Fibroblast of lung (primary cell): ENCODE measurements around the gene MALAT1. TPM values are rescaled to one million over a fixed set of nuclear protein-coding genes. Genes with fewer than 3 reads are reported as not detected.
A peak's percentile ranks its signal among the peaks of the same experiment; 100 is the strongest.

Experiments used
- DNase-seq, 2 donors: peaks; one replicate each; pipeline versions ENCODE4 v3.0.0 to v3.0.0-alpha.2; 2010; ENCODE audit warnings: low read depth in 2 of 2
- H2AFZ ChIP-seq: 2 replicates; pipeline ENCODE4 v1.5.1; 2012; ENCODE audit warnings: low read length, control low read depth, inconsistent platforms
- H3K27ac ChIP-seq: 2 replicates; pipeline ENCODE4 v1.5.1; 2011; ENCODE audit warnings: low read length, control low read depth; ENCODE audit not compliant: insufficient read depth
- H3K27me3 ChIP-seq: 2 replicates; pipeline ENCODE4 v1.5.1; 2011; ENCODE audit warnings: mild to moderate bottlenecking, low read length; ENCODE audit not compliant: control insufficient read depth, insufficient read depth
- H3K36me3 ChIP-seq: 2 replicates; pipeline ENCODE4 v1.5.1; 2011; ENCODE audit warnings: low read length; ENCODE audit not compliant: control insufficient read depth, insufficient read depth
- H3K4me1 ChIP-seq: 2 replicates; pipeline ENCODE4 v1.5.1; 2011; ENCODE audit warnings: low read length; ENCODE audit not compliant: control insufficient read depth, insufficient read depth; ENCODE audit errors: extremely low read depth
- H3K4me2 ChIP-seq: 2 replicates; pipeline ENCODE4 v1.5.1; 2011; ENCODE audit warnings: low read length, control low read depth; ENCODE audit not compliant: insufficient read depth; ENCODE audit errors: extremely low read depth
- H3K4me3 ChIP-seq, 4 experiments: fragments of 200-600 bp in 1 of 4; sonication (generic) in 1 of 4; replicated peaks in 1 of 4; 2 replicates each; pipeline ENCODE4 v1.5.1; 2011 to 2016; ENCODE audit warnings: low read length in 4 of 4, low read depth in 3 of 4, mild to moderate bottlenecking in 3 of 4, control low read depth in 2 of 4, inconsistent platforms in 1 of 4, mixed read lengths in 1 of 4; ENCODE audit not compliant: insufficient read depth in 1 of 4; ENCODE audit errors: control extremely low read depth in 1 of 4
- H3K79me2 ChIP-seq: 2 replicates; pipeline ENCODE4 v1.5.1; 2012; ENCODE audit warnings: mild to moderate bottlenecking, low read length, inconsistent platforms; ENCODE audit not compliant: control insufficient read depth, insufficient read depth
- H3K9ac ChIP-seq: 2 replicates; pipeline ENCODE4 v1.5.1; 2011; ENCODE audit warnings: mild to moderate bottlenecking, low read length, control low read depth; ENCODE audit not compliant: insufficient read depth
- H3K9me3 ChIP-seq: 2 replicates; pipeline ENCODE4 v1.5.1; 2012; ENCODE audit warnings: low read depth, low read length; ENCODE audit not compliant: control insufficient read depth, insufficient read depth
- H4K20me1 ChIP-seq: 2 replicates; pipeline ENCODE4 v1.5.1; 2011; ENCODE audit warnings: low read length; ENCODE audit not compliant: control insufficient read depth, insufficient read depth; ENCODE audit errors: extremely low read depth
- CTCF ChIP-seq, 2 donors: IDR thresholded peaks in 1 of 2; conservative IDR thresholded peaks in 1 of 2; 1 replicate in 1 of 2; 2 replicates in 1 of 2; pipeline ENCODE4 v1.5.1; 2011 to 2012; ENCODE audit warnings: low read length in 2 of 2, control low read depth in 1 of 2, inconsistent platforms in 1 of 2, low read depth in 1 of 2, mild to moderate bottlenecking in 1 of 2
- EZH2 ChIP-seq: IDR thresholded peaks from 2 replicates; pipeline ENCODE4 v1.5.1; 2012; ENCODE audit warnings: low read length, control low read depth, mild to moderate bottlenecking; ENCODE audit errors: missing control alignments
- polyA plus RNA-seq, 2 donors: library from polyadenylated mRNA; depleted of rRNA in 1 of 2; stranded (reverse) in 1 of 2; unstranded in 1 of 2; fragments of >200 nt; gene quantifications; 2 replicates each; pipeline ENCODE4 v1.2.1, GENCODE V29; 2011 to 2012; ENCODE audit warnings: missing spikeins in 1 of 2
- total RNA-seq: library from RNA; depleted of rRNA; stranded (reverse); fragments of >200 nt; gene quantifications from 2 replicates; pipeline ENCODE4 v1.2.1, GENCODE V29; 2014

MALAT1 gene
- total and polyA plus RNA-seq, 2 donors (not counting 1 experiment from before 2014, with no cell fraction given): 583 to 21,991 TPM

GRCh38 chr11:65502274-65502554 is 3.4 kb downstream of the MALAT1 start:
- no peak for TF ChIP-seq EZH2
- TF ChIP-seq CTCF (conservative IDR thresholded peaks at IDR 0.05 in 1 of 2, IDR thresholded peaks at IDR 0.05 in 1 of 2; ENCODE audit: low read depth in 1 of 2, low read length in 2 of 2): no peak
- H3K9ac ChIP-seq: peak overlapping the region; percentile 97
- H3K4me2 ChIP-seq: no peak overlapping the region
- H3K9me3 ChIP-seq: no peaks in the 10 kb centered on the region
- H3K4me3 ChIP-seq: peak overlapping the region; percentile 72 to 98 (median 76)
- no peaks in the 10 kb centered on the region for H3K27me3 ChIP-seq
- no peak overlapping the region for H2AFZ ChIP-seq
- peaks cover 11% of the 10 kb centered on the region for H4K20me1 ChIP-seq
- H3K79me2 ChIP-seq: peaks cover 92% of the 10 kb centered on the region
- H3K4me1 ChIP-seq: no peaks in the 10 kb centered on the region
- peak overlapping the region; percentile 100 for H3K27ac ChIP-seq
- no peak for DNase-seq
- peaks cover 9% of the 10 kb centered on the region for H3K36me3 ChIP-seq

GRCh38 chr11:65502555-65503367 is 3.9 kb downstream of the MALAT1 start:
- TF ChIP-seq CTCF (conservative IDR thresholded peaks at IDR 0.05 in 1 of 2, IDR thresholded peaks at IDR 0.05 in 1 of 2; ENCODE audit: low read depth in 1 of 2, low read length in 2 of 2): no peak
- no peak for TF ChIP-seq EZH2
- Histone ChIP-seq H3K9ac (peak overlapping the region; percentile 97), H3K27me3 (no peaks in the 10 kb centered on the region), H3K9me3 (no peaks in the 10 kb centered on the region), H3K27ac (peak overlapping the region; percentile 100), H3K4me3 (peak overlapping the region; percentile 72 to 98 (median 76)), H3K4me2 (peak overlapping the region; percentile 3), H3K79me2 (peaks cover 90% of the 10 kb centered on the region), H3K36me3 (peaks cover 9% of the 10 kb centered on the region), H2AFZ (no peak overlapping the region), H4K20me1 (peaks cover 11% of the 10 kb centered on the region), H3K4me1 (no peaks in the 10 kb centered on the region)
- DNase-seq: peak; percentile 55 to 69

- H3K9ac ChIP-seq: peak overlapping the region; percentile 97
- H3K27me3 ChIP-seq: no peaks in the 10 kb centered on the region
- peaks cover 11% of the 10 kb centered on the region for H4K20me1 ChIP-seq
- H3K9me3 ChIP-seq: no peaks in the 10 kb centered on the region
- H3K36me3 ChIP-seq: peaks cover 9% of the 10 kb centered on the region
- H3K27ac ChIP-seq: peak overlapping the region; percentile 100
- DNase-seq: no peak
- no peak overlapping the region for H2AFZ ChIP-seq
- peak overlapping the region; percentile 72 to 98 (median 76) for H3K4me3 ChIP-seq
- H3K4me2 ChIP-seq: peak overlapping the region; percentile 79
- TF ChIP-seq EZH2: no peak
- H3K79me2 ChIP-seq: peaks cover 83% of the 10 kb centered on the region
- H3K4me1 ChIP-seq: no peaks in the 10 kb centered on the region
These were observed 4.6 kb downstream of the MALAT1 start for GRCh38 chr11:65503368-65503948.
